ENCODE data around the gene ASIC2. TPM values are rescaled to one million over a fixed set of nuclear protein-coding genes. Genes with fewer than 3 reads are reported as not detected.

ASIC2 gene
- total RNA-seq, 1 donor from 2014 or later, result 0.36 TPM

DNA sequence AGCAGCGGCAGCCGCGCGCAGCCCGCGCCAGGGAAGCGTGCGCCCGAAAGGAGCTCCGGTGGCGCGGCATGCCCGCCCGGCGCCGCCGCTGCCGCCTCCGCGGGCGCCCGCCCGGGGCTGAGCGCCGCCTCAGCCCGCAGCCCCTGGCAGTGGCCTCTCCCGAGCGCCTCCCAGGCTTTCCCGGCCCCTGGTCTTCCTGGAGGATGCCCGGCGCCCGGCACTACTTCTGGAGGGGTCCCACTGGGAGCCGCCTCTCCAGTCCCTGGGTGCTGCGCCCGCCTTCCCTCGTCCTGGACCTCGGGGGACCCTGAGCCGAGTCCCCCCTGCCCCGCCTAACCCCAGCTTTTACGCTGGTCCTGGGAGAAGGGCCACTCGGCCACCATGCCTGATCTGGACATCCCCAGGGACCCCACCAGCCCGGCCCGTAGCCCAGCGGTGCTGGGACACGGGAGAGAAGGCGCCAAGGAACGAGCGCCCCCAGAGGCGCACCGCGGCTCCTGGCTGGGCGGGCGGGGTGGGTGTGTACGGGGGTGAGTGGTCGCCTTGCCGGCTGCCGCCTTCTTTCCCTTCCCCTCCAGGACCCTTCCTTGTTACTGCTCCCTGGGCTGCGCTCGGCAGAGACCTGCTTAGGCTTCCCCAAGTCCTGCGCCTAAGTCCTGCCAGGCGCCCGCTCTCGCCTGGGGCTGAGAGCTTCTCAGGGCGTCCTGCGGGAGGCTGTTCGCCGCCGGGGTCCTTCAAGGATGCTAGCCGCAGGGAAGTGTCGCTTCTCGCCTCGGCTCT is 704 bp downstream of the ASIC2 start:
- H4K20me1 ChIP-seq (ENCODE audit: insufficient read depth, low read length), result no peaks in the 10 kb centered on the region
- H3K4me3 ChIP-seq (ENCODE audit: insufficient read depth, low read depth, low read length), result peak overlapping the region; percentile 17
- Mint-ChIP-seq H3K9me3 (ENCODE audit: unreplicated experiment) (no peaks in the 10 kb centered on the region), H3K4me3 (ENCODE audit: unreplicated experiment) (peak overlapping the region; percentile 70), H3K36me3 (ENCODE audit: low read depth, unreplicated experiment) (no peaks in the 10 kb centered on the region), H3K27me3 (ENCODE audit: low read depth, unreplicated experiment) (peaks cover 77% of the 10 kb centered on the region), H3K4me1 (ENCODE audit: low read depth, unreplicated experiment) (peaks cover 2% of the 10 kb centered on the region), H3K27ac (ENCODE audit: unreplicated experiment) (no peak overlapping the region)
- no peaks in the 10 kb centered on the region for H3K4me1 ChIP-seq (ENCODE audit: insufficient read depth, low read length)
- FAIRE-seq (no peak), DNase-seq (ENCODE audit: low read depth) (peak; percentile 31)
- H3K9me3 ChIP-seq (ENCODE audit: insufficient read depth, low read depth, low read length), result no peaks in the 10 kb centered on the region
- H3K36me3 ChIP-seq (ENCODE audit: insufficient read depth, low read length), result no peaks in the 10 kb centered on the region
- no peaks in the 10 kb centered on the region for H3K79me2 ChIP-seq (ENCODE audit: insufficient read depth, low read length)
- H2AFZ ChIP-seq (ENCODE audit: low read depth, low read length), result no peak overlapping the region
- TF ChIP-seq, protein P1, sequence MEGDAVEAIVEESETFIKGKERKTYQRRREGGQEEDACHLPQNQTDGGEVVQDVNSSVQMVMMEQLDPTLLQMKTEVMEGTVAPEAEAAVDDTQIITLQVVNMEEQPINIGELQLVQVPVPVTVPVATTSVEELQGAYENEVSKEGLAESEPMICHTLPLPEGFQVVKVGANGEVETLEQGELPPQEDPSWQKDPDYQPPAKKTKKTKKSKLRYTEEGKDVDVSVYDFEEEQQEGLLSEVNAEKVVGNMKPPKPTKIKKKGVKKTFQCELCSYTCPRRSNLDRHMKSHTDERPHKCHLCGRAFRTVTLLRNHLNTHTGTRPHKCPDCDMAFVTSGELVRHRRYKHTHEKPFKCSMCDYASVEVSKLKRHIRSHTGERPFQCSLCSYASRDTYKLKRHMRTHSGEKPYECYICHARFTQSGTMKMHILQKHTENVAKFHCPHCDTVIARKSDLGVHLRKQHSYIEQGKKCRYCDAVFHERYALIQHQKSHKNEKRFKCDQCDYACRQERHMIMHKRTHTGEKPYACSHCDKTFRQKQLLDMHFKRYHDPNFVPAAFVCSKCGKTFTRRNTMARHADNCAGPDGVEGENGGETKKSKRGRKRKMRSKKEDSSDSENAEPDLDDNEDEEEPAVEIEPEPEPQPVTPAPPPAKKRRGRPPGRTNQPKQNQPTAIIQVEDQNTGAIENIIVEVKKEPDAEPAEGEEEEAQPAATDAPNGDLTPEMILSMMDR (IDR thresholded peaks at IDR 0.05; ENCODE audit: insufficient read depth, low read depth, low read length), result no peak
- TF ChIP-seq EZH2 (IDR thresholded peaks at IDR 0.05; ENCODE audit: insufficient read depth, low read length), result peak; percentile 53
- H3K27me3 ChIP-seq (ENCODE audit: insufficient read depth, low read length), result peaks cover 55% of the 10 kb centered on the region
- H3K9ac ChIP-seq (ENCODE audit: low read length), result no peak overlapping the region
- no peak overlapping the region for H3K27ac ChIP-seq (ENCODE audit: low read depth, low read length)
- H3K4me2 ChIP-seq (ENCODE audit: low read length), result peak overlapping the region; percentile 77

DNA sequence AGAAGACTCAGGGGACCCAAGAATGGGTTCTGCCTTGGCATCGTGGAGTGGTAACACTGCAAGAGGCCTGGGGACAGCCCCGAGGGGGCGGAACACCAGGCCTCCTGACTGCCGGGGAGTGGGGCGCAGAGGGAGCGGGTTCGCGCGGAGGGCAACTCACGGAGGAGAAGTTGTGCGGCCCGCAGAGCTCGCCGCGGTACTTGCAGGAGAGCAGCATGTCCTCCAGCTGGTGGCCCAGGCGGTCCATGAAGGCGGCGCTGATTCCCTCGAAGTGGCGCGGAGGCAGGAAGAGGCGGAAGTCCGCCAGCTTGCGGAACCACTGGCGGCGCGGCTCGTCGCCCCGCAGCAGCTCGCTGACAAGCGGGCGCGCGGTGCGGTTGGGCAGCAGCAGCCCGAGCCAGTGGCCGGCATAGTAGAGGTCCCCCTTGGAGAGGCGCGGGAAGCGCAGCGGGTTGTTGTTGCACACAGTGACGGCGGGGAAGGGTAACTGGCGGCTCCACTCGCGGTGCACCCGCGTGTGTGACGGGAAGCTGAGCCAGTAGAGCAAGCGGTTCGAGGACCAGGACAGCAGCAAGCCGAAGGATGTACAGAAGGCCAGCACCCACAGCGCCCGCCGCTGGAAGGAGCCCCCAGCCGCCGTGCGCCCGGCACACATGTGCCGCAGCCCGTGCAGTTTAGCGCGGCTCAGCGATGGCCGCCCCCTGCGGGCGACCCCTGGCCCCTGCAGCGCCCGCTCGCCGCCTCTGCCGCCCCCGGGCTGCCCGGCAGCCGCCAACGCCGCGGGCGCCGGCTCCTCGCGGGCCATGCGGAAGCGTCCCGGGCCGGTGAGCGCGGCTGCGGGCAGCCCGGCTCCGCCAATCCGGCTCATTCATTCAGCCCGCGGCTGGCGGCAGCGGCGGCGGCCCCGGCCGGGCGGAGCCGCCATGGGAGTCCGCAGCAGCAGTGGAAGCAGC is 1.6 kb downstream of the ASIC2 start:
- peak overlapping the region; percentile 88 for H3K4me3 Mint-ChIP-seq (ENCODE audit: unreplicated experiment)
- peaks cover 77% of the 10 kb centered on the region for H3K27me3 Mint-ChIP-seq (ENCODE audit: low read depth, unreplicated experiment)
- H3K9ac ChIP-seq (ENCODE audit: low read length), result no peak overlapping the region
- no peaks in the 10 kb centered on the region for H3K36me3 ChIP-seq (ENCODE audit: insufficient read depth, low read length)
- peaks cover 2% of the 10 kb centered on the region for H3K4me1 Mint-ChIP-seq (ENCODE audit: low read depth, unreplicated experiment)
- H3K9me3 ChIP-seq (ENCODE audit: insufficient read depth, low read depth, low read length), result no peaks in the 10 kb centered on the region
- H3K27ac ChIP-seq (ENCODE audit: low read depth, low read length), result no peak overlapping the region
- no peak overlapping the region for H3K4me3 ChIP-seq (ENCODE audit: insufficient read depth, low read depth, low read length)
- no peak overlapping the region for H3K27ac Mint-ChIP-seq (ENCODE audit: unreplicated experiment)
- TF ChIP-seq, protein P1 (IDR thresholded peaks at IDR 0.05; ENCODE audit: insufficient read depth, low read depth, low read length), result no peak
- TF ChIP-seq EZH2 (IDR thresholded peaks at IDR 0.05; ENCODE audit: insufficient read depth, low read length), result peak; percentile 67
- no peak for FAIRE-seq
- peak; percentile 63 for DNase-seq (ENCODE audit: low read depth)
- H3K9me3 Mint-ChIP-seq (ENCODE audit: unreplicated experiment), result no peaks in the 10 kb centered on the region
- H3K4me1 ChIP-seq (ENCODE audit: insufficient read depth, low read length), result no peaks in the 10 kb centered on the region
- H3K27me3 ChIP-seq (ENCODE audit: insufficient read depth, low read length), result peaks cover 56% of the 10 kb centered on the region
- H3K79me2 ChIP-seq (ENCODE audit: insufficient read depth, low read length), result no peaks in the 10 kb centered on the region
- H3K4me2 ChIP-seq (ENCODE audit: low read length), result peak overlapping the region; percentile 77
- H4K20me1 ChIP-seq (ENCODE audit: insufficient read depth, low read length), result no peaks in the 10 kb centered on the region
- peak overlapping the region; percentile 60 for H2AFZ ChIP-seq (ENCODE audit: low read depth, low read length)
- H3K36me3 Mint-ChIP-seq (ENCODE audit: low read depth, unreplicated experiment), result no peaks in the 10 kb centered on the region

All from astrocyte (in vitro differentiated cells and primary cell).